Retinal pigment epithelial cell (primary cell): Measurements from ENCODE around the gene DLGAP4.
"Not testable (repeated sequence)": the region's sequence is repeated elsewhere in the genome, so short reads cannot be mapped to it uniquely, and the experiment has no call there.

ENCODE experiments used
- DNase-seq: peaks from one replicate; pipeline ENCODE4 v3.0.0-alpha.2; 2010; ENCODE audit warnings: low read depth
- H3K4me3 ChIP-seq: 2 replicates; pipeline ENCODE4 v1.5.1; 2011; ENCODE audit warnings: mild to moderate bottlenecking, low read length, control low read depth, moderate library complexity
- CTCF ChIP-seq: conservative IDR thresholded peaks from 2 replicates; pipeline ENCODE4 v1.5.1; 2011; ENCODE audit warnings: low read depth, low read length, control low read depth, inconsistent platforms

DLGAP4 gene

GRCh38 chr20:36474563-36474962 lies 168.4 kb downstream of the DLGAP4 start:
- no peak for DNase-seq
- no peak for TF ChIP-seq CTCF
- no peak overlapping the region for H3K4me3 ChIP-seq

- H3K4me3 ChIP-seq, DNase-seq: not testable (repeated sequence)
Measured at GRCh38 chr20:36475054-36475453, 168.9 kb downstream of the DLGAP4 start.

- no peak overlapping the region for H3K4me3 ChIP-seq
- DNase-seq: no peak
- no peak for TF ChIP-seq CTCF
Measured at GRCh38 chr20:36477475-36477874, 171.3 kb downstream of the DLGAP4 start.

GRCh38 chr20:36478137-36478905 lies 172.2 kb downstream of the DLGAP4 start:
- TF ChIP-seq CTCF: no peak
- no peak for DNase-seq
- H3K4me3 ChIP-seq: no peak overlapping the region

- DNase-seq: no peak
- H3K4me3 ChIP-seq: no peak overlapping the region
- peak; percentile 33 for TF ChIP-seq CTCF
Measured at GRCh38 chr20:36479938-36480337, 173.8 kb downstream of the DLGAP4 start.

GRCh38 chr20:36480456-36481048 lies 174.4 kb downstream of the DLGAP4 start:
- H3K4me3 ChIP-seq: no peak overlapping the region
- TF ChIP-seq CTCF: no peak
- DNase-seq: no peak

GRCh38 chr20:36481380-36482043 lies 175.4 kb downstream of the DLGAP4 start:
- TF ChIP-seq CTCF: peak; percentile 9
- peak; percentile 41 for DNase-seq
- no peak overlapping the region for H3K4me3 ChIP-seq
